IMR-90 (cell line): ENCODE data around the gene ULBP2. TPM values are rescaled to one million over a fixed set of nuclear protein-coding genes. Genes with fewer than 3 reads are reported as not detected.

Experiments
- ATAC-seq: fragments of 200-7000 bp; cut with Tn5 transposase; 2 replicates; pipeline ENCODE4 v1.9.1; 2020; ENCODE audit warnings: low read depth, mild to moderate bottlenecking, moderate library complexity
- BruUV-seq: library from RNA; stranded (reverse); fragments of 400-500 nt; replicated peaks from 2 replicates; lab custom pipeline; 2021; lab: Mats Ljungman, UMichigan
- CTCF ChIA-PET: fragments of 300-600 bp; formaldehyde crosslinking; extraction: SDS; loops from one replicate; lab custom pipeline; 2021; ENCODE audit warnings: antibody characterized with exemption; lab: Yijun Ruan, JAX
- POLR2A ChIA-PET: fragments of 300-600 bp; sonication (Branson Sonifier 250); formaldehyde crosslinking; loops from one replicate; lab custom pipeline; 2022; ENCODE audit warnings: antibody characterized with exemption; ENCODE audit not compliant: unreplicated experiment; lab: Charles Lee
- DNase-seq: peaks from one replicate; pipeline ENCODE4 v3.0.0; 2013
- H2AFZ ChIP-seq: replicated peaks from 2 replicates; pipeline ENCODE3; 2013; ENCODE audit warnings: low read length, mild to moderate bottlenecking; ENCODE audit not compliant: poor library complexity
- H2AK5ac ChIP-seq: 2 replicates; pipeline ENCODE4 v1.6.1; 2013; ENCODE audit warnings: low read depth, low read length, inconsistent platforms
- H2AK9ac ChIP-seq: replicated peaks from 2 replicates; pipeline ENCODE3; 2013; ENCODE audit warnings: mild to moderate bottlenecking, low read depth, low read length, moderate library complexity; ENCODE audit not compliant: poor library complexity
- H2BK120ac ChIP-seq: 2 replicates; pipeline ENCODE4 v1.6.1; 2013; ENCODE audit warnings: low read depth, low read length, inconsistent platforms
- H2BK15ac ChIP-seq: 3 replicates; pipeline ENCODE4 v1.6.1; 2013; ENCODE audit warnings: low read depth, low read length, inconsistent platforms
- H2BK20ac ChIP-seq: 2 replicates; pipeline ENCODE4 v1.6.1; 2013; ENCODE audit warnings: low read depth, mild to moderate bottlenecking, inconsistent platforms, low read length, moderate library complexity
- H2BK5ac ChIP-seq: 2 replicates; pipeline ENCODE4 v1.6.1; 2013; ENCODE audit warnings: mild to moderate bottlenecking, low read depth, low read length, inconsistent platforms; ENCODE audit not compliant: poor library complexity, severe bottlenecking
- H3K14ac ChIP-seq: replicated peaks from 2 replicates; pipeline ENCODE4 v1.6.1; 2013; ENCODE audit warnings: low read depth, low read length, inconsistent platforms
- H3K18ac ChIP-seq: 2 replicates; pipeline ENCODE4 v1.6.1; 2013; ENCODE audit warnings: low read depth, low read length, control low read depth
- H3K23ac ChIP-seq: 2 replicates; pipeline ENCODE4 v1.6.1; 2013; ENCODE audit warnings: low read depth, low read length, inconsistent platforms
- H3K27ac ChIP-seq: 2 replicates; pipeline ENCODE4 v1.5.1; 2013; ENCODE audit warnings: mild to moderate bottlenecking, control low read depth, low read length; ENCODE audit not compliant: insufficient read depth
- H3K27me3 ChIP-seq: 2 replicates; pipeline ENCODE4 v1.6.1; 2013; ENCODE audit warnings: low read length; ENCODE audit not compliant: control insufficient read depth, insufficient read depth
- H3K36me3 ChIP-seq: 2 replicates; pipeline ENCODE4 v1.6.1; 2013; ENCODE audit warnings: low read length, mixed read lengths; ENCODE audit not compliant: control insufficient read depth, insufficient read depth
- H3K4ac ChIP-seq: 2 replicates; pipeline ENCODE4 v1.6.1; 2013; ENCODE audit warnings: low read depth, low read length, inconsistent platforms
- H3K4me1 ChIP-seq: 2 replicates; pipeline ENCODE4 v1.6.1; 2013; ENCODE audit warnings: low read length, mixed read lengths; ENCODE audit not compliant: control insufficient read depth, insufficient read depth
- H3K4me2 ChIP-seq: 2 replicates; pipeline ENCODE4 v1.6.1; 2013; ENCODE audit warnings: low read depth, mild to moderate bottlenecking, control low read depth, low read length, moderate library complexity
- H3K4me3 ChIP-seq: 2 replicates; pipeline ENCODE4 v1.5.1; 2013; ENCODE audit warnings: low read depth, mild to moderate bottlenecking, control low read depth, low read length, moderate library complexity; ENCODE audit not compliant: insufficient read depth
- H3K56ac ChIP-seq: 2 replicates; pipeline ENCODE4 v1.6.1; 2013; ENCODE audit warnings: low read length, inconsistent platforms; ENCODE audit not compliant: insufficient read depth; ENCODE audit errors: extremely low read depth
- H3K79me1 ChIP-seq, 2 experiments: 2 replicates each; pipeline ENCODE4 v1.6.1; 2013; ENCODE audit warnings: low read length in 2 of 2, inconsistent platforms in 1 of 2, low read depth in 1 of 2
- H3K9ac ChIP-seq: 2 replicates; pipeline ENCODE4 v1.6.1; 2013; ENCODE audit warnings: low read depth, low read length, control low read depth
- H3K9me1 ChIP-seq: 2 replicates; pipeline ENCODE4 v1.6.1; 2013; ENCODE audit warnings: low read length, inconsistent platforms; ENCODE audit not compliant: insufficient read depth
- H3K9me3 ChIP-seq: 2 replicates; pipeline ENCODE4 v1.6.1; 2013; ENCODE audit warnings: low read length; ENCODE audit not compliant: control insufficient read depth, insufficient read depth
- H4K20me1 ChIP-seq: 2 replicates; pipeline ENCODE4 v1.6.1; 2013; ENCODE audit warnings: low read length, inconsistent platforms; ENCODE audit not compliant: insufficient read depth
- H4K5ac ChIP-seq: 2 replicates; pipeline ENCODE4 v1.6.1; 2013; ENCODE audit warnings: mild to moderate bottlenecking, low read depth, low read length, control low read depth
- H4K8ac ChIP-seq, 2 experiments: 2 replicates each; pipeline ENCODE4 v1.6.1; 2013; ENCODE audit warnings: low read depth in 2 of 2, low read length in 2 of 2, control low read depth in 1 of 2, inconsistent platforms in 1 of 2
- H4K91ac ChIP-seq: 2 replicates; pipeline ENCODE4 v1.6.1; 2013; ENCODE audit warnings: low read depth, low read length, inconsistent platforms; ENCODE audit not compliant: insufficient read depth
- BHLHE40 ChIP-seq: fragments of 150-350 bp; IDR thresholded peaks from 2 replicates; pipeline ENCODE4 v1.6.1; 2016; ENCODE audit warnings: mild to moderate bottlenecking, low read depth, low read length
- CEBPB ChIP-seq: IDR thresholded peaks from 2 replicates; pipeline ENCODE4 v1.6.1; 2012; ENCODE audit warnings: low read depth, low read length, improper control_type of control experiment
- CHD1 ChIP-seq: IDR thresholded peaks from 2 replicates; pipeline ENCODE4 v1.6.1; 2012; ENCODE audit warnings: low read depth, low read length, improper control_type of control experiment
- CTCF ChIP-seq: conservative IDR thresholded peaks from 2 replicates; pipeline ENCODE4 v1.5.1; 2012; ENCODE audit warnings: mild to moderate bottlenecking, low read depth, low read length, improper control_type of control experiment
- ELK1 ChIP-seq: fragments of 150-350 bp; IDR thresholded peaks from 2 replicates; pipeline ENCODE4 v1.6.1; 2016; ENCODE audit warnings: low read depth, mild to moderate bottlenecking, low read length, moderate library complexity, borderline replicate concordance
- FOS ChIP-seq: fragments of 150-350 bp; IDR thresholded peaks from 2 replicates; pipeline ENCODE4 v1.6.1; 2016; ENCODE audit warnings: low read depth, low read length
- MAFK ChIP-seq: IDR thresholded peaks from 2 replicates; pipeline ENCODE4 v1.6.1; 2012; ENCODE audit warnings: low read depth, low read length, improper control_type of control experiment
- MAZ ChIP-seq: IDR thresholded peaks from 2 replicates; pipeline ENCODE4 v1.6.1; 2012; ENCODE audit warnings: low read depth, mild to moderate bottlenecking, low read length, improper control_type of control experiment, moderate library complexity, borderline replicate concordance
- MXI1 ChIP-seq: IDR thresholded peaks from 2 replicates; pipeline ENCODE4 v1.6.1; 2012; ENCODE audit warnings: low read depth, mild to moderate bottlenecking, low read length, moderate library complexity, borderline replicate concordance
- NFE2L2 ChIP-seq: fragments of 150-350 bp; IDR thresholded peaks from 2 replicates; pipeline ENCODE4 v1.6.1; 2016; ENCODE audit warnings: low read depth, mild to moderate bottlenecking, low read length
- POLR2A ChIP-seq: IDR thresholded peaks from 2 replicates; pipeline ENCODE4 v1.6.1; 2012; ENCODE audit warnings: mild to moderate bottlenecking, low read depth, low read length
- RAD21 ChIP-seq: IDR thresholded peaks from 2 replicates; pipeline ENCODE4 v1.6.1; 2012; ENCODE audit warnings: low read length, improper control_type of control experiment
- RCOR1 ChIP-seq: IDR thresholded peaks from 2 replicates; pipeline ENCODE4 v1.6.1; 2012; ENCODE audit warnings: mild to moderate bottlenecking, low read length, improper control_type of control experiment; ENCODE audit not compliant: insufficient replicate concordance
- RFX5 ChIP-seq: IDR thresholded peaks from 2 replicates; pipeline ENCODE4 v1.8.0; 2012; ENCODE audit warnings: low read depth, mild to moderate bottlenecking, low read length, moderate library complexity
- SMC3 ChIP-seq: fragments of 150-350 bp; IDR thresholded peaks from 2 replicates; pipeline ENCODE4 v1.6.1; 2016; ENCODE audit warnings: low read depth, mild to moderate bottlenecking, antibody characterized with exemption, low read length, moderate library complexity
- USF2 ChIP-seq: fragments of 150-350 bp; IDR thresholded peaks from 2 replicates; pipeline ENCODE4 v1.6.1; 2017; ENCODE audit warnings: mild to moderate bottlenecking, antibody characterized with exemption, low read length, low read depth
- WGBS, 2 experiments: methylation state at CpG; one replicate each; pipeline versions ENCODE4 v1.1.5 to v1.1.7; 2013; ENCODE audit warnings: missing lambda C conversion rate in 2 of 2; ENCODE audit not compliant: insufficient read length in 1 of 2; ENCODE audit errors: extremely low coverage in 2 of 2; 5-methylcytosine and 5-hydroxymethylcytosine counted together
- dilution Hi-C: fragments of 300-500 bp; cut with HindIII; formaldehyde crosslinking; loops from one replicate; pipeline ENCODE4 v1.14.3; 2018; ENCODE audit warnings: low sequenced_read_pairs; ENCODE audit not compliant: unreplicated experiment
- in situ Hi-C: fragments of 300-500 bp; cut with MboI; formaldehyde crosslinking; loops from 3 replicates; pipeline ENCODE4 v1.14.3; 2019; ENCODE audit warnings: low sequenced_read_pairs, inconsistent platforms, mixed read lengths
- intact Hi-C: fragments of 100-400 bp; cut with micrococcal nuclease; formaldehyde crosslinking; loops from 2 replicates; pipeline ENCODE4 v1.10.0; 2022
- polyA plus RNA-seq, 3 experiments: library from polyadenylated mRNA; depleted of rRNA; stranded (reverse); fragments of >200 nt; gene quantifications; 2 replicates each; pipeline ENCODE4 v1.2.3, GENCODE V29; 2012; ENCODE audit warnings: low replicate concordance in 1 of 3
- total RNA-seq: library from RNA; depleted of rRNA; stranded (reverse); fragments of >200 nt; gene quantifications from 2 replicates; pipeline ENCODE4 v1.2.3, GENCODE V29; 2012

Gene ULBP2
- total and polyA plus RNA-seq, 2 of the 4 experiments (the other 2 are of a cell fraction) = 7.9 to 16.2 TPM

GRCh38 chr6:149917679-149918078, 24.1 kb upstream of the ULBP2 start:
- Histone ChIP-seq H2BK15ac (no peak overlapping the region), H4K91ac (no peak overlapping the region), H3K18ac (no peak overlapping the region), H4K8ac (no peak overlapping the region), H3K9me3 (no peaks in the 10 kb centered on the region), H3K23ac (no peak overlapping the region), H3K36me3 (no peaks in the 10 kb centered on the region), H3K27me3 (peaks cover 7% of the 10 kb centered on the region), H3K4me3 (no peak overlapping the region), H2BK120ac (no peak overlapping the region), H2AFZ (no peak overlapping the region), H2AK5ac (no peak overlapping the region), H3K9ac (no peak overlapping the region), H4K5ac (no peak overlapping the region), H2AK9ac (no peak overlapping the region), H3K4me2 (no peak overlapping the region), H3K4me1 (no peaks in the 10 kb centered on the region), H3K79me1 (no peaks in the 10 kb centered on the region; a peak in 1 of 4 replicates), H2BK20ac (no peak overlapping the region), H2BK5ac (no peak overlapping the region), H4K20me1 (no peaks in the 10 kb centered on the region), H3K14ac (no peak overlapping the region), H3K27ac (no peak overlapping the region), H3K9me1 (peaks cover 4% of the 10 kb centered on the region; the same call in 1 of the 2 replicates), H3K56ac (no peak overlapping the region), H3K4ac (no peak overlapping the region)
- ATAC-seq (no peak), DNase-seq (no peak)
- CTCF ChIA-PET = no interaction called here
- 83% methylated on average over 1 of the region's 2 CpGs; no CpG with 5 or more reads in 1 of the 2 experiments for WGBS, 2 experiments
- intact Hi-C loops (no loop called here), dilution Hi-C loops (no loop called here), in situ Hi-C loops (no loop called here)
- POLR2A ChIA-PET = no interaction called here
- BruUV-seq = no TSS peak
- TF ChIP-seq SMC3 (no peak), CTCF (no peak), POLR2A (no peak), RFX5 (no peak), CEBPB (no peak), MXI1 (no peak), MAZ (no peak), ELK1 (no peak), BHLHE40 (no peak), USF2 (no peak), RAD21 (no peak), NFE2L2 (no peak), MAFK (no peak), CHD1 (no peak), RCOR1 (no peak), FOS (no peak)
